HG03045 (cell line): ENCODE data around the gene PCSK6.

ENCODE experiments used
- ATAC-seq: cut with Tn5 transposase; IDR thresholded peaks from one replicate; pipeline ENCODE4 v1.9.1; 2021; ENCODE audit warnings: mild to moderate bottlenecking, moderate library complexity; ENCODE audit not compliant: unreplicated experiment

PCSK6 gene

GRCh38 chr15:101523560-101523940, 34.0 kb upstream of the PCSK6 start:
- ATAC-seq = no peak

- no peak for ATAC-seq
These were observed 33.4 kb upstream of the PCSK6 start for GRCh38 chr15:101522621-101523559.

- no peak for ATAC-seq
These were observed 32.6 kb upstream of the PCSK6 start for GRCh38 chr15:101522091-101522490.

DNA sequence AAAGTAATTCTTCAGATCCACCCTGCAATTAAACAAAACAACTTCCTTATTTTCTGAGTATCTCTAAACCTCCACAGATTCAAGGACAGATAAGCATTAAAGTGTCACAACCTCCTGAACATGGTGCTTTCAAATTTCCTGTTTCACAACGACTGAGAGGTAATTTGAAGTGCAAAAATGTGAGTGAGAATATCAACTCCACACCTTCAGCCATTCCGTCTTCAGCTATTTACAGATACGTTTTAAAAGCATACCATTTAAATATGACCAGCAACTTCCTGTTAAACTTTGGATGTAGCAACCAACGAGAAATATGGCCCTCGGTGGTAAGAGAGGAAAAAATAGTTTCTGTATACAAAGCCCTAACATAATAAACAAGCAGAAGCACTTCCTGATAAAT, 32.1 kb upstream of the PCSK6 start:
- no peak for ATAC-seq

DNA sequence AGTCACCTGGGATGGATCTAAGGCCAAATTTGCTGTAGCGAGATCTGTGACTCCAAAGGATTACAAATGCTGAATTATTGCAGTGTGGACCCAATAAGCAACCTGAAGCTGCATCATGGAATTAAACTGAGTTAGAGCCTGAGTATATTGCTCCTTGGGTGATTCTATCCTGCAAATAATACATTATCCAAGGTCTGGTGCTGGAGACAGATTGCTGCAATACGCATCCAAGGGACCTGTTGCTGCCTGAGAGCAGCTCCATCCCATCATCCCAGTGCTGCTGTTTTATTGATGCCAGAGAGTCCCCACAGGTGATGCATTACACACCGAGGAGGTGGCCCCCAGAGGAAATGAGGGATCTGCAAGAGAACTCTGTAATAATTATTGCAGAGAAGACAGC, 31.6 kb upstream of the PCSK6 start:
- ATAC-seq = no peak

DNA sequence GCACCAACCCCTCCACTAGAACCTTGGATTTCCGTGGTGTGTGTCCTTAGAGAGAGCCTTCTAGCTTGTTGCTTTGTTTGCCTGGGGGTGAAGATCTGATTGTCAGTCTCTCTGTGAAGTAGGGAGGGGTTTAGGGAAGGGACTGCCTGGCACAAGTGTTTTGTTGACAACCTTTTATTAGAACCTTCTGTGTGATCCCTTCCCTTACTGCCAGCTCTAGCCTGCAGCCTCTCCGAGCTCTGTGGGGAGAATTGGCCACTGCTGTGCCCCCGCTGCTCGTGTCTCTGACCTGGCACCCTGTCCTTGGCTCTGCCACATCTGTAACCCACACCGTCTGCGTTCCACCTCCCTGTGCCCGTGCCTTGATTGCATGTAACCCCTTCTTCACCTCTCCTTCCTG, 30.9 kb upstream of the PCSK6 start:
- no peak for ATAC-seq

DNA sequence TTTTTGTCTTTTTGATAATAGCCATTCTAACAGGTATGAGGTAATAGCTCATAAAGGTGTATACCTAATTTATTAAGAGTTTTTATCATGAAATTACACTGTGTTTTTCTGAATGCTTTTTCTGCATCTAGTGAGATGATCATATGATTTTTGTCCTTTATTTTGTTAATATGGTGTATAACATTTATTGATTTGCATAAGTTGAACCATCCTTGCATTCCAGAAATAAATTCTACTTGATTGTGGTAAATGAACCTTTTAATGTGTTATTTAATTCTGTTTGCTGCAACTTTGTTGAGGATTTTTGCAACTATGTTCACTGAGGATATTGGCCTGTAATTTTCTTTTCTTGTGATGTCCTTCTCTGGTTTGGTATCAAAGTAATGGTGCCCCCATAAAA, 28.0 kb upstream of the PCSK6 start:
- ATAC-seq = no peak

DNA sequence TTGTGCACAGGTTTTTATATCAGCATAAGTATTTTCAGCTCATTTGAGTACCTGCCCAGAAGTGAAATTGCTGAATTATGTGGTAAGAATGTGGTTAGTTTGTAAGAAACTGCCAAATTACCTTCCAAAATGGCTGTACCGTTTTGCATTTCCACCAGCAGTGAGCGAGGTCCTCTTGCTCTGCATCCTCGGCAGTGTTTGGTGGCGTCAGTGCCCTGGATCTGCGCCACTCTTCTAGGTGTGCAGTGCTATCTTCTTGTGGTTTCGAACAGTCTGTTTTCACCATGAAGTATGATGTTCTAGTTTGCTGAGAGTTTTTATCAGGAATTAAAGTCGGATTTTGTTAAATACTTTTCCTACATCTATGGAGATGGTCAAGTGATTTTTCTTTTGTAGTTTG, 24.8 kb upstream of the PCSK6 start:
- ATAC-seq = no peak

- no peak for ATAC-seq
These were observed 22.2 kb upstream of the PCSK6 start for GRCh38 chr15:101511717-101512116.

GRCh38 chr15:101510212-101511197, 21.0 kb upstream of the PCSK6 start:
- ATAC-seq = no peak

DNA sequence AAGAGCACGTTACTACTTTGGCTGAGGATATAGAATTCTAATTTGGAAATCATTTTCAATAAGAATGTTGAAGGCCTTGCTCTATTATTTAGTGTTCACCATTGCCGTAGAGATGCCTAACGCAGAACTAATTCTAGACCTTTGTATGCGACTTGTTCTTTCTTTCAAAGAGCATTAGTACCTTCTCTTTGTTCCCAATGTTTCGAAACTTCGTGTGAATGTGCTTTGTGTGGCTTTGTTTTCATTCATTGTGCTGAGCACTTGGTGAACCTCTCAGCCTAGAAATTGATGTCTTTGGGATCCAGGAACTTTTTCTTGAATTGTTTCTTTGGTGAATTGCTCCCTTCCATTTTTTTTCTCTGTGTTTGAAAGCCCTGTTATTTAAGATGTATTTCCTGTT, 19.8 kb upstream of the PCSK6 start:
- ATAC-seq = no peak

GRCh38 chr15:101506491-101506890, 17.0 kb upstream of the PCSK6 start:
- ATAC-seq = no peak

DNA sequence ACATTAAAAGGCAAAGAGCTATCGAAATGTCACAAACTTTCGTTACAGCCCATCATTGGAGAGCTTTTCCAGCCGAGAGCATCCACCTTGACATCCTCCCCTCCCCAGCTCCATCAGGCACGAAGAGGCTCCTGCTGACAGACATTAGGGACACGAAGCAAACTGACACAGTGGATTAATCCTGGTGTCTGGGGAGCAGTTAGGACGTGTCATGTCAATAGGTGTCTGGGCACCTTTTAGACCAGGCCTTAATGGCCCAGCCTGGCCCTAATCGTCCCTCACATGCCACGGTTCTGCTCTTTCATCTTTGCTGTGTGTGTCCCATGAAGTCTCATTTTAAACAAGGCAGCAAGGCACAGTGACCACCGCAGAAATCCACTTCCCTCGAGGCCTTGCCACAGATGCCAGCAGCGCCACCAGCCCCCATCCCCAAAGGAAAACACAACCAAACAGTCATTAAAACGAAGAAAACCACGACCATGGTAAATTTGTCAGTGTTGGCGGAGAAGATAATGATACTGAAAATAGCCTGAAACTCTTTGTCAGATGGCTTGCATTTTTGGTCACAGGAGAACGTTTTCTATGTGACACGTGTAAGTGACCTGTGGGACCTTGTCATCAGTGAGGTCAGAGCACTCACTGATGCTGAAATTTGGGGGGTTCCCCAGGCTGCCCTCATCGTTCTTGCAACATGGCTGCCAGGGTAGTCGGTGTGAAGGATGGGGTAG, 16.3 kb upstream of the PCSK6 start:
- no peak for ATAC-seq

- ATAC-seq = no peak
These were observed 15.5 kb upstream of the PCSK6 start for GRCh38 chr15:101504866-101505609.

DNA sequence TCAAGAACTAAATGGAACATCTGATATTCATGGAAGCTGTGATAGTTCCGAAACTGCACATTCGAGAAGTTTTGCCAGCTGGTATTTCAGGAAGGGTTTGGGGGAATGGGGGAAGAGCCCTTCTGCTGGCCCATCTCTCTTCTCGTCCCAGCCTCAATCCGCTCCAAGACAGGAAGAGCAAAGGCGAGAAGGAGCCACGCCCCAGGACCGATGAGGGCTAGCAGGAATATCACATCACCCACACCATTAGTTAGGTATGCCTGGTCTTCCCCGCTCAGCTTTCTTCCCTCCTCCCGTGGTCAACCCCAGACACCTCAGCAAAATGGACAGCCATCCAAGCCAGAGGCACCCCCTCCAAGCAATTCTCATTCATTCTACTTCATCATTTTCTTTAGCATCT, 14.9 kb upstream of the PCSK6 start:
- no peak for ATAC-seq

DNA sequence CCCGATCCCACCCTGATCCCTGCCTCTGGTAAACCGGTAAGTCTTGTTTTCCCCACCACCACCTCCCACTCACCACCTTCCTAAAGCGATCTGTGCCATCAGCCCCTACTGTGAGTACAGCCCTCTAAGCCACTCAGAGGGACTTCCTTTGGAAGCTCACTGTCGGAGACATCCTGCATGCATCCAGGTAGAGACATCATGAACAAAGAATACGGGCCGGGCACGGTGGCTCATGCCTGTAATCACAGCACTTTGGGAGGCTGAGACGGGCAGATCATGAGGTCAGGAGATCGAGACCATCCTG, 13.7 kb upstream of the PCSK6 start:
- no peak for ATAC-seq

DNA sequence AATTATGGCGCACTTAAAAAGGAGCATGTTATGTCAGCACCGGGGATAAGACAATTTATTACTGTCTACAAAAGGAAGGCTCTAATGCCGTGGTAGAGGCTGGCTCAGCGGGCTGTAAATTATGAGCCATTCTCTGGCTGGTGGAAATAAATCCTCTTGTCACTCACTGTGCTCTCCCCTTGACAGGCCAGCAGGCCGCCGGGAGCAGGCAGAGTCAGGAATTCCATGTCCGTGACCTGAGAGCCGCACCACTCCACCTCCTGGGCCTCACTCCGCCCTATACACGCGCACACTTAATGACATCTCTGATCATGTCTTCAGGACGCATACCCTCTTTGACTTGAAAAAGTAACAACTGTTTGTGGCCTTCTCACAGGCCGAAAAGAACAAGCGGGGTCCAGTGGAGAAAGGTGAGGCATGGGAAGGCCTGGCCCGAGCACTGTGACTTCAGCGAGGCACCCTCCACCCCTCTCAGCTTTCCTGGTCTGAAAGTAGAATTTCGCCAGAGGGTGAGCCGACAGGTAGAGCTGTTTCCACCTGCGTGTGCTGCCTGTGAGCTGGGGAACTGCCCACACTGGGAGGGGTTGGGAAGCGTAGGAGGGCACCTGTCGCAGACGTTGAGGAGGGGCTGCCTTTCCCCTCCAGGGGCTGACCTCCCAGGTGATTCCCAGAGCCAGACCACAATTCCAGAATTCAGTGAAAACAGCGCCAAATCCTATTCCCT, 13.2 kb upstream of the PCSK6 start:
- no peak for ATAC-seq

GRCh38 chr15:101501703-101502373, 12.3 kb upstream of the PCSK6 start:
- peak; percentile 63 for ATAC-seq

- ATAC-seq = no peak
These were observed 11.5 kb upstream of the PCSK6 start for GRCh38 chr15:101500865-101501551.
